Measurements from ENCODE around the gene DTNB.

DTNB gene

GRCh38 chr2:25467743-25468142 is 205.6 kb downstream of the DTNB start (continued):
- TF ChIP-seq PATZ1 (tag by site-specific recombination; IDR thresholded peaks at IDR 0.05) (no peak), ZNF10 (tag by site-specific recombination; IDR thresholded peaks at IDR 0.05) (no peak), ZBTB10 (tag by site-specific recombination; IDR thresholded peaks at IDR 0.05) (no peak), ZNF510 (tag by site-specific recombination; IDR thresholded peaks at IDR 0.05; ENCODE audit: insufficient replicate concordance) (no peak), KLF7 (tag by site-specific recombination; IDR thresholded peaks at IDR 0.05; ENCODE audit: borderline replicate concordance) (no peak), ZNF600 (tag by site-specific recombination; IDR thresholded peaks at IDR 0.05) (no peak)

GRCh38 chr2:25462021-25462420 is 211.4 kb downstream of the DTNB start:
- POLR2A ChIA-PET, result no interaction called here
- Histone ChIP-seq H3K9me3 (ENCODE audit: control insufficient read depth, insufficient read depth, low read depth, low read length) (no peaks in the 10 kb centered on the region), H3K36me3 (ENCODE audit: control insufficient read depth in 2 of 2, insufficient read depth in 1 of 2, low read length in 2 of 2) (no peaks in the 10 kb centered on the region), H3K27ac (ENCODE audit: extremely low read depth, low read depth, low read length) (no peak overlapping the region), H3K4me1 (ENCODE audit: control insufficient read depth, insufficient read depth, low read length) (no peaks in the 10 kb centered on the region), H3K4me3 (ENCODE audit: low read depth, low read length) (no peak overlapping the region)
- no peak for TF ChIP-seq TRIM28 (IDR thresholded peaks at IDR 0.05; ENCODE audit: borderline replicate concordance, low read length)
- TF ChIP-seq ZNF629 (tag by site-specific recombination; IDR thresholded peaks at IDR 0.05), result no peak
- TF ChIP-seq ZNF837 (tag by site-specific recombination; IDR thresholded peaks at IDR 0.05), result no peak
- no peak for TF ChIP-seq ZBTB8A (tag by site-specific recombination; IDR thresholded peaks at IDR 0.05)
- TF ChIP-seq ZNF274 (IDR thresholded peaks at IDR 0.05; ENCODE audit: low read length), result no peak
- TF ChIP-seq ZNF274 (tag by site-specific recombination; IDR thresholded peaks at IDR 0.05; ENCODE audit: borderline replicate concordance), result no peak
- no peak for TF ChIP-seq ZNF133 (tag by site-specific recombination; IDR thresholded peaks at IDR 0.05)
- no peak for TF ChIP-seq ZNF398 (tag by site-specific recombination; IDR thresholded peaks at IDR 0.05)
- no peak for TF ChIP-seq KLF17 (tag by site-specific recombination; IDR thresholded peaks at IDR 0.05)
- TF ChIP-seq ZNF18 (tag by site-specific recombination; IDR thresholded peaks at IDR 0.05), result no peak
- TF ChIP-seq ZBTB1 (tag by site-specific recombination; IDR thresholded peaks at IDR 0.05), result no peak
- TF ChIP-seq ZNF138 (tag by site-specific recombination; IDR thresholded peaks at IDR 0.05; ENCODE audit: borderline replicate concordance), result no peak
- TF ChIP-seq ZNF664 (tag by site-specific recombination; IDR thresholded peaks at IDR 0.05), result no peak
- TF ChIP-seq AEBP2 (tag by site-specific recombination; IDR thresholded peaks at IDR 0.05; ENCODE audit: borderline replicate concordance), result no peak
- CTCF ChIA-PET, result interaction anchor here (0.5 kb wide), 1 partner anchor 238 kb away, joined by 4 read pairs; no protein-coding TSS in a partner anchor
